ENCODE measurements around the gene RHOJ. TPM values are rescaled to one million over a fixed set of nuclear protein-coding genes. Genes with fewer than 3 reads are reported as not detected.
A peak's percentile ranks its signal among the peaks of the same experiment; 100 is the strongest.
"Not testable (repeated sequence)": the region's sequence is repeated elsewhere in the genome, so short reads cannot be mapped to it uniquely, and the experiment has no call there.

The RHOJ gene
- polyA plus RNA-seq, 1 experiment = 116 TPM

- no peaks in the 10 kb centered on the region for H3K27me3 ChIP-seq (ENCODE audit: control insufficient read depth, insufficient read depth, low read length)
- H3K36me3 ChIP-seq (ENCODE audit: control insufficient read depth, insufficient read depth, low read length) = no peaks in the 10 kb centered on the region
- no peak for TF ChIP-seq CTCF (IDR thresholded peaks at IDR 0.05; ENCODE audit: insufficient read depth, low read depth, low read length)
- CTCF ChIA-PET = interaction anchor here (0.8 to 3.6 kb wide), 15 partner anchors 9 to 1121 kb away, joined by 3 to 46 read pairs (median 4); partner anchors contain the start of gene RHOJ
- H3K4me3 ChIP-seq (ENCODE audit: low read depth, low read length) = no peak overlapping the region
- POLR2A ChIA-PET = no interaction called here
- DNase-seq (ENCODE audit: low read depth) = no peak
Observed at GRCh38 chr14:63276016-63276415, 71.8 kb downstream of the RHOJ start.

- CTCF ChIA-PET = interaction anchor here (0.7 to 3.6 kb wide), 30 partner anchors 8 to 1356 kb away, joined by 3 to 46 read pairs (median 4); partner anchors contain the start of gene RHOJ
- no peak for DNase-seq (ENCODE audit: low read depth)
- TF ChIP-seq CTCF (IDR thresholded peaks at IDR 0.05; ENCODE audit: insufficient read depth, low read depth, low read length) = peak; percentile 75
- no peaks in the 10 kb centered on the region for H3K27me3 ChIP-seq (ENCODE audit: control insufficient read depth, insufficient read depth, low read length)
- H3K36me3 ChIP-seq (ENCODE audit: control insufficient read depth, insufficient read depth, low read length) = no peaks in the 10 kb centered on the region
- POLR2A ChIA-PET = no interaction called here
- no peak overlapping the region for H3K4me3 ChIP-seq (ENCODE audit: low read depth, low read length)
Observed at GRCh38 chr14:63276492-63277342, 72.5 kb downstream of the RHOJ start.

- TF ChIP-seq CTCF (IDR thresholded peaks at IDR 0.05; ENCODE audit: insufficient read depth, low read depth, low read length) = no peak
- ChIA-PET CTCF (interaction anchor here (0.6 to 3.6 kb wide), 23 partner anchors 10 to 1357 kb away, joined by 3 to 46 read pairs (median 4); partner anchors contain the start of gene RHOJ), POLR2A (no interaction called here)
- no peaks in the 10 kb centered on the region for H3K27me3 ChIP-seq (ENCODE audit: control insufficient read depth, insufficient read depth, low read length)
- no peak overlapping the region for H3K4me3 ChIP-seq (ENCODE audit: low read depth, low read length)
- no peaks in the 10 kb centered on the region for H3K36me3 ChIP-seq (ENCODE audit: control insufficient read depth, insufficient read depth, low read length)
- no peak for DNase-seq (ENCODE audit: low read depth)
Observed at GRCh38 chr14:63277591-63278183, 73.4 kb downstream of the RHOJ start.

- CTCF ChIA-PET = interaction anchor here (0.8 kb wide), 1 partner anchor 1101 kb away, joined by 3 read pairs; no protein-coding TSS in a partner anchor
- POLR2A ChIA-PET = interaction anchor here (0.6 kb wide), 1 partner anchor 1099 kb away, joined by 4 read pairs; no protein-coding TSS in a partner anchor
Observed at GRCh38 chr14:63279933-63280332, 75.7 kb downstream of the RHOJ start.

GRCh38 chr14:63282997-63283883 is 79.0 kb downstream of the RHOJ start:
- DNase-seq (ENCODE audit: low read depth) = no peak
- Histone ChIP-seq H3K36me3 (ENCODE audit: control insufficient read depth, insufficient read depth, low read length) (no peaks in the 10 kb centered on the region), H3K4me3 (ENCODE audit: low read depth, low read length) (no peak overlapping the region), H3K27me3 (ENCODE audit: control insufficient read depth, insufficient read depth, low read length) (no peaks in the 10 kb centered on the region)
- ChIA-PET POLR2A (no interaction called here), CTCF (interaction anchor here (0.9 to 2.0 kb wide), 4 partner anchors 8 to 1120 kb away, joined by 3 to 6 read pairs (median 4); no protein-coding TSS in a partner anchor)
- no peak for TF ChIP-seq CTCF (IDR thresholded peaks at IDR 0.05; ENCODE audit: insufficient read depth, low read depth, low read length)

More at GRCh38 chr14:63279933-63280332, 75.7 kb downstream of the RHOJ start:
- H3K36me3 ChIP-seq (ENCODE audit: control insufficient read depth, insufficient read depth, low read length); H3K27me3 ChIP-seq (ENCODE audit: control insufficient read depth, insufficient read depth, low read length); H3K4me3 ChIP-seq (ENCODE audit: low read depth, low read length); DNase-seq (ENCODE audit: low read depth): not testable (repeated sequence)

Data from BJ (cell line).